ENCODE results near the gene SYTL2.

SYTL2 gene

DNA sequence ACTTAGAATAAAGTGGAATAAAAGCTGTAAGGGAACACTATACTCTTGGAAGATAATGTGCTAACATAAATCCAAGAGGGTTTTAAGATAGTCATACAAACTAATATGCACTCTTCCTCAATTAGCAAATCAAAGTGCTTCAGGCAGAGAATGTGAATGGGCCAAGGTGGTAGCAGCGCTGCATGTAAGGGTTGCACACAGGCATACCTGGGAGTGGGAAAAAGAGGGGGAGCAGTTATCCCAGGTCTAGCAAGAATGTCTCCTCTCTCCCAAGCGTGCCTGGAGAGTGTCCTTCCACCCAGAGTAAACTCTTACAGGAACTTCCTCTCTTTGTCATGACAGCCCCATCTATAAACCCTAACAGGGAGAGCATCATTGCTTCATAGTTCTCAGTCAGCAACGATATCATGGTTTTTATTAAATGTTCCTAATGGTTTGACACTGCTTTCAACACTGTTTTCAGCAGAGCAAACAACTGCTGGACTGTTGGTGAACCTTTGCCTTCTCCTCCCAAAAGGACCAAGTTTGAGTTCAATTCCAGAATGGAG is 61.6 kb downstream of the SYTL2 start:
- Histone ChIP-seq H3K4me2 (no peak overlapping the region), H2AFZ (ENCODE audit: low read depth) (no peak overlapping the region), H3K27me3 (ENCODE audit: insufficient read depth, low read depth) (no peaks in the 10 kb centered on the region), H3K4me3 (IDR thresholded peaks at IDR 0.05; ENCODE audit: insufficient read depth, low read depth, low read length) (no peak overlapping the region), H4K20me1 (ENCODE audit: insufficient read depth) (no peaks in the 10 kb centered on the region), H3K79me2 (ENCODE audit: insufficient read depth, low read depth) (no peaks in the 10 kb centered on the region), H3K4me1 (ENCODE audit: low read depth, poor library complexity, severe bottlenecking) (no peaks in the 10 kb centered on the region), H3K36me3 (ENCODE audit: insufficient read depth) (no peaks in the 10 kb centered on the region), H3K27ac (no peak overlapping the region), H3K9ac (no peak overlapping the region)
- no peak for TF ChIP-seq CTCF (conservative IDR thresholded peaks at IDR 0.05; ENCODE audit: low read depth, low read length)

GRCh38 chr11:85748455-85748891 is 62.5 kb downstream of the SYTL2 start:
- Histone ChIP-seq H4K20me1 (ENCODE audit: insufficient read depth) (no peaks in the 10 kb centered on the region), H3K4me2 (no peak overlapping the region), H3K9ac (no peak overlapping the region), H3K4me3 (IDR thresholded peaks at IDR 0.05; ENCODE audit: insufficient read depth, low read depth, low read length) (no peak overlapping the region), H3K27me3 (ENCODE audit: insufficient read depth, low read depth) (no peaks in the 10 kb centered on the region), H3K4me1 (ENCODE audit: low read depth, poor library complexity, severe bottlenecking) (no peaks in the 10 kb centered on the region), H3K36me3 (ENCODE audit: insufficient read depth) (no peaks in the 10 kb centered on the region), H2AFZ (ENCODE audit: low read depth) (no peak overlapping the region), H3K27ac (no peak overlapping the region), H3K79me2 (ENCODE audit: insufficient read depth, low read depth) (no peaks in the 10 kb centered on the region)
- TF ChIP-seq CTCF (conservative IDR thresholded peaks at IDR 0.05; ENCODE audit: low read depth, low read length): no peak

DNA sequence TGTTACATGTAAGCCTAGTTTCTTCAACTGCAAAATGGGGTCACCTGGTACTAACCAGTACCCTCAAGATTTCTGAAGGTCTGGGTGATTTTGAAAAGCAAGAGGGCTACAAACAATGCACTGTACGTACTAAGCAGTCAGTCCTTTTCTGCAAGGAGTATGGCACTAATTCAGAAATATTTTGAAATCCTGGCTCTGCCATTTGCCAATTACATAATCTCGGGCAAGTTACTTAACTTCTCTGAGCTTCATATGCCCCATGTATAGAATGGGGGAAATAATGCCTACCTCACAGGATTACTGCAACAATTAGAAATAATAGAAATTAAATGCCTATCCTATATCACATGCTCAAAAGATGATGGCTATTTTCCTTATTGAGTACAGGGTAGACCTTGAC is 64.3 kb downstream of the SYTL2 start:
- no peak overlapping the region for H3K4me2 ChIP-seq
- H3K27me3 ChIP-seq (ENCODE audit: insufficient read depth, low read depth): no peaks in the 10 kb centered on the region
- H3K4me1 ChIP-seq (ENCODE audit: low read depth, poor library complexity, severe bottlenecking): no peaks in the 10 kb centered on the region
- no peak for TF ChIP-seq CTCF (conservative IDR thresholded peaks at IDR 0.05; ENCODE audit: low read depth, low read length)
- H3K4me3 ChIP-seq (IDR thresholded peaks at IDR 0.05; ENCODE audit: insufficient read depth, low read depth, low read length): no peak overlapping the region
- no peaks in the 10 kb centered on the region for H3K79me2 ChIP-seq (ENCODE audit: insufficient read depth, low read depth)
- H2AFZ ChIP-seq (ENCODE audit: low read depth): no peak overlapping the region
- no peaks in the 10 kb centered on the region for H3K36me3 ChIP-seq (ENCODE audit: insufficient read depth)
- H4K20me1 ChIP-seq (ENCODE audit: insufficient read depth): no peaks in the 10 kb centered on the region
- no peak overlapping the region for H3K9ac ChIP-seq
- no peak overlapping the region for H3K27ac ChIP-seq

DNA sequence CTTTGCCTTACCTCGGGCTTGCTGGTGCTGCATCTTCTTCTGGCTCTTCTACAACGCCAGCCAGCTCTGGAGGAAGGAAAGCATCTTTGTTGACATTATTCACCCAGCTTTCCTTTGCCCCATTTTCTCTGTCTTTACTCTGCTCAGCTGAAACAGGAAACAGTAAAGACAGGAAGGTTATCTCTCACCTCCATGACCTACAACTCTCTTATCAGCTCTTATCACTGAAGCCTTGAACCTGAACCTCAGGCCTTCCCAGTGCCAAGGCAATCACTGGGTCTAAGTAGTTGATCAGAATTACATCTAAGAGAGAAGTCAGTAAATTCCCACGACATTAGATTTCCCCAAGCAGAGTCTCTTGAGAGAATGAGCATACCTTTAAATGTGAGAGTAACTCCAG is 65.3 kb downstream of the SYTL2 start:
- Histone ChIP-seq H3K9ac (no peak overlapping the region), H2AFZ (ENCODE audit: low read depth) (no peak overlapping the region), H3K4me3 (IDR thresholded peaks at IDR 0.05; ENCODE audit: insufficient read depth, low read depth, low read length) (no peak overlapping the region), H3K4me2 (no peak overlapping the region), H3K27me3 (ENCODE audit: insufficient read depth, low read depth) (no peaks in the 10 kb centered on the region), H3K79me2 (ENCODE audit: insufficient read depth, low read depth) (no peaks in the 10 kb centered on the region), H3K27ac (no peak overlapping the region), H4K20me1 (ENCODE audit: insufficient read depth) (no peaks in the 10 kb centered on the region), H3K36me3 (ENCODE audit: insufficient read depth) (no peaks in the 10 kb centered on the region), H3K4me1 (ENCODE audit: low read depth, poor library complexity, severe bottlenecking) (no peaks in the 10 kb centered on the region)
- TF ChIP-seq CTCF (conservative IDR thresholded peaks at IDR 0.05; ENCODE audit: low read depth, low read length): no peak
